Measurements from ENCODE around the gene SELENON. TPM values are rescaled to one million over a fixed set of nuclear protein-coding genes. Genes with fewer than 3 reads are reported as not detected.

SELENON gene
- total and polyA plus RNA-seq, 9 of the 15 experiments (the other 6 are each of a cell fraction or from before 2014, with no cell fraction given): 0.43 to 26.7 (median 7.0) TPM

DNA sequence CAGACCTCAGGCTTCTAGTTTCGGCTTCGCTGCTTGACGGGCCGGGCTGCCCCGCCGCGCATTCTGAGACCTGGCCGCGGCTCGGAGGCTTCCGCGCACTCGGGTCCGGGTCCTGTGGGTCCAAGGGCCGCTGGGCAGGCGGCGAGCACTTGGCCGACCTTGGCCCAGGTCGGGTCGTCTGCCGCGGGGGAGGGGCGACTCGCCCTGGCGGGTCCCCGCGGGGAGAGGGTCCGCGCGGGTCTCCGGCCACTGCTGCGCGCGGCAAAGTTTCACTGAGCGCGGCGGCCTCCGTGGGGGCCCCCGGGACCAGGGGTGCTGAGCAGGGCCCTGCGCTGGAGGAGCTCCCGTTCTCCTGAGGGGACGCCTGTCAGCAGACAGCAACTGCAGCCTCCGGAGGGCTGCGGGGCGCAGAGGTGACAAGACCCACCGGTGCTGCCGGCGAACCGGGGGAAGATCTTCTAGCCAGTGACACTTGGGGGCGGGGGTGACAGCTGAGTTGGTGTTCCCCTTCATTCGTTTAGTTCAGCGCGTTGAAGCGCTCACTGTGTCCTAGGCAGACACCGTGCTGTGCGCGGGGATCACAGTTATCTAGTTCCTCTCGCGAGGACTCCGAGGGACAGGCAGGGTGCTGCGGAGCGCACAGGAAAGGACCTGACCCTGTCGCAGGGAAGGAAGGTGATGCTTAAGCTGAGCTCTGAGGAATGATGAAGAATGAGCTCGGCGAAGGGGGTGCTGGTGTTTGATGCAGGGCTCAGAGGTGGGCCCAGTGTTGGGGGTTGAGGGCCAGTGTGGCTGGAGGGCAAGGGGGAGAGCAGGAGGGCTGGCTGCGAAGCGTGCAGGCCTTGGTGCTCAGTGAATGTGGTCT is 20.5 kb downstream of the SELENON start (continued):
- TF ChIP-seq THRA (IDR thresholded peaks at IDR 0.05): no peak
- TF ChIP-seq NR0B1 (IDR thresholded peaks at IDR 0.05; ENCODE audit: partially characterized antibody): no peak
- no peak for TF ChIP-seq CAMTA2 (CRISPR knock-in tag; conservative IDR thresholded peaks at IDR 0.05)
- TF ChIP-seq, protein P1, sequence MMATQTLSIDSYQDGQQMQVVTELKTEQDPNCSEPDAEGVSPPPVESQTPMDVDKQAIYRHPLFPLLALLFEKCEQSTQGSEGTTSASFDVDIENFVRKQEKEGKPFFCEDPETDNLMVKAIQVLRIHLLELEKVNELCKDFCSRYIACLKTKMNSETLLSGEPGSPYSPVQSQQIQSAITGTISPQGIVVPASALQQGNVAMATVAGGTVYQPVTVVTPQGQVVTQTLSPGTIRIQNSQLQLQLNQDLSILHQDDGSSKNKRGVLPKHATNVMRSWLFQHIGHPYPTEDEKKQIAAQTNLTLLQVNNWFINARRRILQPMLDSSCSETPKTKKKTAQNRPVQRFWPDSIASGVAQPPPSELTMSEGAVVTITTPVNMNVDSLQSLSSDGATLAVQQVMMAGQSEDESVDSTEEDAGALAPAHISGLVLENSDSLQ (IDR thresholded peaks at IDR 0.05): peak; percentile 58
- no peak for TF ChIP-seq THRAP3 (IDR thresholded peaks at IDR 0.05; ENCODE audit: borderline replicate concordance)
- no peak for TF ChIP-seq ZNF280B (CRISPR knock-in tag; IDR thresholded peaks at IDR 0.05)
- TF ChIP-seq ATF2 (CRISPR knock-in tag; IDR thresholded peaks at IDR 0.05): no peak
- TF ChIP-seq, protein P2, sequence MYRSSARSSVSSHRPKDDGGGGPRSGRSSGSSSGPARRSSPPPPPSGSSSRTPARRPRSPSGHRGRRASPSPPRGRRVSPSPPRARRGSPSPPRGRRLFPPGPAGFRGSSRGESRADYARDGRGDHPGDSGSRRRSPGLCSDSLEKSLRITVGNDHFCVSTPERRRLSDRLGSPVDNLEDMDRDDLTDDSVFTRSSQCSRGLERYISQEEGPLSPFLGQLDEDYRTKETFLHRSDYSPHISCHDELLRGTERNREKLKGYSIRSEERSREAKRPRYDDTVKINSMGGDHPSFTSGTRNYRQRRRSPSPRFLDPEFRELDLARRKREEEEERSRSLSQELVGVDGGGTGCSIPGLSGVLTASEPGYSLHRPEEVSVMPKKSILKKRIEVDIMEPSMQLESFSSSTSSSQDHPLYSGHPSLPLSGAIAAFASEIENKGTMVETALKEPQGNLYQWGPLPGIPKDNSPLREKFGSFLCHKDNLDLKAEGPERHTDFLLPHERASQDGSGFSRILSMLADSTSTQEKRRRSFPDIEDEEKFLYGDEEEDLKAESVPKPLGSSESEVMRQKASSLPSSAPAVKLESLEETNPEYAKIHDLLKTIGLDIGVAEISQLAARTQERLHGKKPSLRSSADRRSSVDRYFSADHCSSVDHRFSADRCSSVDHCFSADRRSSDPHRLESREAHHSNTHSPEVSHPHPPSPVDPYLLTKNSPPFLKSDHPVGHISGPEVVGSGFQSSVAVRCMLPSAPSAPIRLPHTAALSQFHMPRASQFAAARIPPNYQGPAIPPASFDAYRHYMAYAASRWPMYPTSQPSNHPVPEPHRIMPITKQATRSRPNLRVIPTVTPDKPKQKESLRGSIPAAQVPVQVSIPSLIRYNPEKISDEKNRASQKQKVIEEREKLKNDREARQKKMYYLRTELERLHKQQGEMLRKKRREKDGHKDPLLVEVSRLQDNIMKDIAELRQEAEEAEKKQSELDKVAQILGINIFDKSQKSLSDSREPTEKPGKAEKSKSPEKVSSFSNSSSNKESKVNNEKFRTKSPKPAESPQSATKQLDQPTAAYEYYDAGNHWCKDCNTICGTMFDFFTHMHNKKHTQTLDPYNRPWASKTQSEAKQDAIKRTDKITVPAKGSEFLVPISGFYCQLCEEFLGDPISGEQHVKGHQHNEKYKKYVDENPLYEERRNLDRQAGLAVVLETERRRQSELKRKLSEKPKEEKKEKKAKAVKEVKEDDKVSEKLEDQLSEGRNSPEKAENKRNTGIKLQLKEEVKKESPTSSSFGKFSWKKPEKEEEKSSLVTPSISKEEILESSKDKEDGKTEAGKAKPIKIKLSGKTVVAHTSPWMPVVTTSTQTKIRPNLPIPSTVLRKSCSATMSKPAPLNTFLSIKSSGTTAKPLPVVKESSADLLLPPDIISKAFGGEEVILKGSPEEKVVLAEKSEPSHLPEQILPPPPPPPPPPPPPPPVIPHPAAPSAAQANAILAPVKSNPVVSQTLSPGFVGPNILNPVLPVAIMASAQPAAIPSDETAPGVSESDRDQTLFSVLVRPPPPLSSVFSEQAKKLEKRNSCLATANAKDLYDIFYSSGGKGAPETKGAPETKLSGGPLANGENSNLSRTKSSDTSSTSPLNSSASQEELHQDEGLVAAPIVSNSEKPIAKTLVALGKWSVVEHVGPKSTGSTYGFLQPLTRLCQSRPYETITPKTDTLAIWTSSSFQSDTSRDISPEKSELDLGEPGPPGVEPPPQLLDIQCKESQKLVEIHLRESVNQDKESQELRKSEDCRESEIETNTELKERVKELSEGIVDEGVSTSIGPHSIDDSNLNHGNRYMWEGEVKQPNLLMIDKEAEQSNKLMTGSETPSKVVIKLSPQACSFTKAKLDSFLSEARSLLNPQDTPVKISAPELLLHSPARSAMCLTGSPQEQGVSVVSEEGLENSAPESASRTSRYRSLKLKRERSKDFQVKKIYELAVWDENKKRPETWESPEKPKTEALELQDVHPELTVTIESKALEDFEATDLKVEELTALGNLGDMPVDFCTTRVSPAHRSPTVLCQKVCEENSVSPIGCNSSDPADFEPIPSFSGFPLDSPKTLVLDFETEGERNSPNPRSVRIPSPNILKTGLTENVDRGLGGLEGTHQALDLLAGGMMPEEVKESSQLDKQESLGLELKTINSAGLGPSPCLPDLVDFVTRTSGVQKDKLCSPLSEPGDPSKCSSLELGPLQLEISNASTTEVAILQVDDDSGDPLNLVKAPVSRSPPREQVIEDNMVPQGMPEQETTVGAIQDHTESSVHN (IDR thresholded peaks at IDR 0.05; ENCODE audit: borderline replicate concordance in 1 of 2, low read depth in 1 of 2): no peak
- TF ChIP-seq YY1 (IDR thresholded peaks at IDR 0.05; ENCODE audit: borderline replicate concordance in 1 of 3, control insufficient read depth in 1 of 3, extremely low read depth in 1 of 3, insufficient read depth in 3 of 3, insufficient read length in 1 of 3, insufficient replicate concordance in 2 of 3, low read depth in 1 of 3, low read length in 2 of 3): no peak

Data from K562 (cell line).